OCI-LY3 (cell line): ENCODE data around the gene OTUD4.
"Not testable (repeated sequence)": the region's sequence is repeated elsewhere in the genome, so short reads cannot be mapped to it uniquely, and the experiment has no call there.

Experiments used
- H2AFZ ChIP-seq: fragments of 200-600, 300-600 bp; shearing (Covaris generic); 2 replicates; pipeline ENCODE4 v1.6.0; 2014; ENCODE audit warnings: antibody characterized with exemption, low read depth, low read length
- H3K27ac ChIP-seq: fragments of 200-600, 300-600 bp; sonication (generic); 2 replicates; pipeline ENCODE4 v1.5.1; 2014; ENCODE audit warnings: mild to moderate bottlenecking, low read length, moderate library complexity, mixed read lengths
- H3K27me3 ChIP-seq: fragments of 200-600, 300-600 bp; sonication (generic); 2 replicates; pipeline ENCODE4 v1.6.1; 2014; ENCODE audit warnings: low read depth, low read length, mixed read lengths
- H3K36me3 ChIP-seq: fragments of 200-600, 300-600 bp; sonication (generic); replicated peaks from 2 replicates; pipeline ENCODE3; 2014; ENCODE audit warnings: low read depth, low read length, mixed read lengths
- H3K4me1 ChIP-seq: fragments of 300-600, 200-600 bp; sonication (generic); 2 replicates; pipeline ENCODE4 v1.6.1; 2014; ENCODE audit warnings: low read length, mixed read lengths
- H3K4me2 ChIP-seq: fragments of 200-600, 300-600 bp; sonication (generic); 2 replicates; pipeline ENCODE4 v1.6.1; 2014; ENCODE audit warnings: low read length, mixed read lengths
- H3K4me3 ChIP-seq: fragments of 300-600, 200-600 bp; sonication (generic); 2 replicates; pipeline ENCODE4 v1.5.1; 2014; ENCODE audit warnings: antibody characterized with exemption, mild to moderate bottlenecking, low read length, moderate library complexity
- H3K79me2 ChIP-seq: fragments of 300-600, 200-600 bp; shearing (Covaris generic); 2 replicates; pipeline ENCODE4 v1.6.1; 2014; ENCODE audit warnings: mild to moderate bottlenecking, low read length, mixed read lengths
- H3K9ac ChIP-seq: fragments of 300-600, 200-600 bp; shearing (Covaris generic); 2 replicates; pipeline ENCODE4 v1.6.0; 2014; ENCODE audit warnings: mild to moderate bottlenecking, low read length, moderate library complexity
- H3K9me3 ChIP-seq: fragments of 200-600, 300-600 bp; shearing (Covaris generic); 2 replicates; pipeline ENCODE4 v1.6.1; 2014; ENCODE audit warnings: low read length, mixed read lengths; ENCODE audit not compliant: insufficient read depth
- H4K20me1 ChIP-seq: fragments of 200-600, 300-600 bp; sonication (generic); 2 replicates; pipeline ENCODE4 v1.6.1; 2016; ENCODE audit warnings: low read length, mixed read lengths; ENCODE audit not compliant: insufficient read depth
- EZH2phosphoT487 ChIP-seq: fragments of 200-600 bp; shearing (Covaris generic); IDR thresholded peaks from 2 replicates; pipeline ENCODE4 v1.6.1; 2018; ENCODE audit warnings: antibody characterized with exemption, mixed run types, low read depth
- TF ChIP-seq, protein P1 (sequence below): fragments of 200-600, 300-600 bp; sonication (generic); IDR thresholded peaks from 2 replicates; pipeline ENCODE4 v1.5.1; 2014; ENCODE audit warnings: antibody characterized with exemption, low read length, low read depth

The OTUD4 gene

GRCh38 chr4:145183581-145183980, 3.2 kb upstream of the OTUD4 start:
- no peak overlapping the region for H3K4me2 ChIP-seq
- no peak overlapping the region for H2AFZ ChIP-seq

GRCh38 chr4:145183023-145183422, 2.6 kb upstream of the OTUD4 start:
- H3K4me1 ChIP-seq, result peaks cover 35% of the 10 kb centered on the region
- H3K36me3 ChIP-seq, result no peaks in the 10 kb centered on the region
- no peak overlapping the region for H3K4me3 ChIP-seq
- no peak overlapping the region for H3K9ac ChIP-seq
- no peak overlapping the region for H3K4me2 ChIP-seq
- peaks cover 22% of the 10 kb centered on the region for H3K79me2 ChIP-seq
- H4K20me1 ChIP-seq, result peaks cover 13% of the 10 kb centered on the region; the same call in 1 of the 2 replicates
- H2AFZ ChIP-seq, result no peak overlapping the region
- peaks cover 23% of the 10 kb centered on the region for H3K27me3 ChIP-seq
- no peak overlapping the region for H3K27ac ChIP-seq
- H3K9me3 ChIP-seq, result no peaks in the 10 kb centered on the region
- TF ChIP-seq EZH2phosphoT487, result no peak
- TF ChIP-seq, protein P1, sequence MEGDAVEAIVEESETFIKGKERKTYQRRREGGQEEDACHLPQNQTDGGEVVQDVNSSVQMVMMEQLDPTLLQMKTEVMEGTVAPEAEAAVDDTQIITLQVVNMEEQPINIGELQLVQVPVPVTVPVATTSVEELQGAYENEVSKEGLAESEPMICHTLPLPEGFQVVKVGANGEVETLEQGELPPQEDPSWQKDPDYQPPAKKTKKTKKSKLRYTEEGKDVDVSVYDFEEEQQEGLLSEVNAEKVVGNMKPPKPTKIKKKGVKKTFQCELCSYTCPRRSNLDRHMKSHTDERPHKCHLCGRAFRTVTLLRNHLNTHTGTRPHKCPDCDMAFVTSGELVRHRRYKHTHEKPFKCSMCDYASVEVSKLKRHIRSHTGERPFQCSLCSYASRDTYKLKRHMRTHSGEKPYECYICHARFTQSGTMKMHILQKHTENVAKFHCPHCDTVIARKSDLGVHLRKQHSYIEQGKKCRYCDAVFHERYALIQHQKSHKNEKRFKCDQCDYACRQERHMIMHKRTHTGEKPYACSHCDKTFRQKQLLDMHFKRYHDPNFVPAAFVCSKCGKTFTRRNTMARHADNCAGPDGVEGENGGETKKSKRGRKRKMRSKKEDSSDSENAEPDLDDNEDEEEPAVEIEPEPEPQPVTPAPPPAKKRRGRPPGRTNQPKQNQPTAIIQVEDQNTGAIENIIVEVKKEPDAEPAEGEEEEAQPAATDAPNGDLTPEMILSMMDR, result no peak

More at GRCh38 chr4:145183581-145183980, 3.2 kb upstream of the OTUD4 start:
- H3K36me3 ChIP-seq, result no peaks in the 10 kb centered on the region
- H4K20me1 ChIP-seq, result peaks cover 7% of the 10 kb centered on the region; the same call in 1 of the 2 replicates
- no peak overlapping the region for H3K4me3 ChIP-seq
- H3K9ac ChIP-seq, result no peak overlapping the region
- peaks cover 17% of the 10 kb centered on the region for H3K79me2 ChIP-seq
- no peak overlapping the region for H3K27ac ChIP-seq
- H3K27me3 ChIP-seq, result peaks cover 23% of the 10 kb centered on the region
- H3K9me3 ChIP-seq, result no peaks in the 10 kb centered on the region
- H3K4me1 ChIP-seq, result peaks cover 35% of the 10 kb centered on the region
- TF ChIP-seq EZH2phosphoT487, result no peak
- TF ChIP-seq, protein P1, result no peak

GRCh38 chr4:145182222-145182621, 1.8 kb upstream of the OTUD4 start:
- Histone ChIP-seq H4K20me1 (peaks cover 21% of the 10 kb centered on the region), H3K79me2 (peaks cover 30% of the 10 kb centered on the region), H3K27me3 (peaks cover 18% of the 10 kb centered on the region), H3K4me1 (peaks cover 37% of the 10 kb centered on the region), H3K36me3 (peaks cover 2% of the 10 kb centered on the region), H3K4me2 (peak overlapping the region; percentile 94), H3K27ac (no peak overlapping the region), H2AFZ (no peak overlapping the region), H3K9ac (no peak overlapping the region), H3K9me3 (no peaks in the 10 kb centered on the region), H3K4me3 (peak overlapping the region; percentile 79)
- TF ChIP-seq EZH2phosphoT487, result no peak
- TF ChIP-seq, protein P1, result no peak

DNA sequence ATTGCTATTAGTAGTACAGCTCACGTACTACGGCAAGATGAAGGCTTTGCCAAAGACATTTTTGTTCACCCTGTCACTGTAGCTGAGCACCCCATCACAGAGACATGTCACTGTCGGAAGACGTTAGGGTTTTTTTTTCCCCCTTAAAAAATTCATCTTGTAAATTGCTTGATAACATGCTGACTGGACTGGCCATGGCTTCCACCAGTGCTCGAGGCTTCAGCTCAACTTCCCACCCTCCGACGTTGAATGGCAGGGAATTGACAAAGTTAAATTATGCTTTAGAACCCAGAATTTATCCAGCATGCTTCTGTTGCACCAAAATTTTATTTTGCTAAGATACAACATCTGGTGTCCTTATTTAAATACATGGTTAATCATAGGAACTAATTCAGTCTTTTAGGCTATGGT, 707 bp upstream of the OTUD4 start:
- Histone ChIP-seq H3K4me3 (peak overlapping the region; percentile 79), H2AFZ (peak overlapping the region; percentile 67), H3K79me2 (peaks cover 42% of the 10 kb centered on the region), H3K9ac (peak overlapping the region; percentile 81), H4K20me1 (peaks cover 24% of the 10 kb centered on the region), H3K27ac (peak overlapping the region; percentile 53), H3K4me1 (peaks cover 32% of the 10 kb centered on the region), H3K9me3 (no peaks in the 10 kb centered on the region), H3K27me3 (peaks cover 12% of the 10 kb centered on the region), H3K36me3 (peaks cover 4% of the 10 kb centered on the region), H3K4me2 (peak overlapping the region; percentile 94)
- TF ChIP-seq, protein P1, result no peak; the same call in 1 of the 2 replicates
- TF ChIP-seq EZH2phosphoT487, result no peak

DNA sequence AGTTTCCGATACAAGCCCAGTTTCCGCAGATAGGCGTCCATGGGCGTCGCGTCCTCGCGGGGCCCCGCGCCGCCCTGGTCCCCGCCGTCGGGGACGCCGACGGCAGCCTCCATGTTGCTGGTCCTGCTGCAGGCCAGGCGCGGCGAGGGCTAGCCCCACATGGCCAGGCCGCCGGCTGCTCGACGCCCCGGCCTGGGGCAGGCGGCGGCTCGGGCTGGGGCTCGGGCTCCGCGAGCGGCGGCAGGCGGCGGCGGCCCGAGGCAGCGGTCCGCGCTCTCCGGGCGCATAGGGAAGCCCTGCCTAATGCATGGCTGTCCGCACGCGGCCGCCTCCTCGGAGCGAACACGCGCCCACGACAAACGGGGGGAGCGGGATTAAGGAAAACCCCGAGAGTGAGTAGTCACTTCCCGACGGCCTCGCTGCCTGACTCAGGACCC, 510 bp downstream of the OTUD4 start:
- Histone ChIP-seq H3K27ac (peak overlapping the region; percentile 79), H2AFZ (peak overlapping the region; percentile 64; the same call in 1 of the 2 replicates)
- H3K36me3 ChIP-seq, result not testable (repeated sequence)

More for the DNA sequence above, 510 bp downstream of the OTUD4 start:
- H3K9me3 ChIP-seq, H3K27me3 ChIP-seq: not testable (repeated sequence)
- peak overlapping the region; percentile 79 for H3K4me3 ChIP-seq
- H3K4me2 ChIP-seq, result peak overlapping the region; percentile 91
- peaks cover 31% of the 10 kb centered on the region for H3K4me1 ChIP-seq
- H3K9ac ChIP-seq, result peak overlapping the region; percentile 90
- H3K79me2 ChIP-seq, result peaks cover 54% of the 10 kb centered on the region
- peaks cover 34% of the 10 kb centered on the region for H4K20me1 ChIP-seq
